GM10266 (cell line): ENCODE data around the gene INPP5A.

Source experiments
- DNase-seq: peaks from one replicate; pipeline ENCODE4 v3.0.0; 2012; ENCODE audit errors: extremely low spot score
- CTCF ChIP-seq: IDR thresholded peaks from 2 replicates; pipeline ENCODE4 v1.5.1; 2012; ENCODE audit warnings: mild to moderate bottlenecking, low read depth; ENCODE audit not compliant: control insufficient read depth, insufficient read depth; ENCODE audit errors: missing control alignments

INPP5A gene

GRCh38 chr10:132646443-132647097 lies 109.0 kb downstream of the INPP5A start:
- no peak for DNase-seq
- TF ChIP-seq CTCF = no peak

GRCh38 chr10:132647424-132647823 lies 109.8 kb downstream of the INPP5A start:
- no peak for TF ChIP-seq CTCF
- DNase-seq = no peak

GRCh38 chr10:132648072-132648850 lies 110.7 kb downstream of the INPP5A start:
- no peak for DNase-seq
- TF ChIP-seq CTCF = no peak

GRCh38 chr10:132648851-132649528 lies 111.4 kb downstream of the INPP5A start:
- TF ChIP-seq CTCF = no peak
- DNase-seq = no peak

- no peak for DNase-seq
- TF ChIP-seq CTCF = no peak
Measured at GRCh38 chr10:132649651-132650360, 112.2 kb downstream of the INPP5A start.

- TF ChIP-seq CTCF = no peak
- no peak for DNase-seq
Measured at GRCh38 chr10:132650611-132651250, 113.1 kb downstream of the INPP5A start.
